ENCODE measurements around the gene ELMO1. TPM values are rescaled to one million over a fixed set of nuclear protein-coding genes. Genes with fewer than 3 reads are reported as not detected.

ELMO1 gene
- total RNA-seq, 2 experiments from 2014 or later, result 72.8 to 75.3 TPM

DNA sequence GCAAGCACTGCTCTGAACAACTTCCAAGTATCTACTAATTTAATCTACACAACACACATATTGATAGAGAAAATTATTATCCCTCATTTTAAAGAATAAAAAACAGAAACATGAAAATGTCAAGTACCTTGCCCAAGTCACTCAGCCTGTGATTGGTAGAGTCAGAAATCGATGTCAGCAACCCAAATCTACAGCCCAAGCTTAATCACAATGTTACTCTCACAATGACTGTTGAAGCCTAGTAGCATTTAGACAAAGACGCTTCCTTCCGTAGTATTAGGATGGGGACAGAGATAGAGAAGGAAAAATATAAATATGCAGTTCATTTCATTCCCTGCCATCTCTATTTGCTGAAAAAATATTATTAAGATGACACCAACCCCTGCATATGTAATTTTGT lies 242.5 kb downstream of the ELMO1 start:
- CTCF ChIA-PET, result no interaction called here
- H3K9me3 Mint-ChIP-seq, result no peaks in the 10 kb centered on the region
- peaks cover 44% of the 10 kb centered on the region for H3K36me3 Mint-ChIP-seq (ENCODE audit: low read depth)

DNA sequence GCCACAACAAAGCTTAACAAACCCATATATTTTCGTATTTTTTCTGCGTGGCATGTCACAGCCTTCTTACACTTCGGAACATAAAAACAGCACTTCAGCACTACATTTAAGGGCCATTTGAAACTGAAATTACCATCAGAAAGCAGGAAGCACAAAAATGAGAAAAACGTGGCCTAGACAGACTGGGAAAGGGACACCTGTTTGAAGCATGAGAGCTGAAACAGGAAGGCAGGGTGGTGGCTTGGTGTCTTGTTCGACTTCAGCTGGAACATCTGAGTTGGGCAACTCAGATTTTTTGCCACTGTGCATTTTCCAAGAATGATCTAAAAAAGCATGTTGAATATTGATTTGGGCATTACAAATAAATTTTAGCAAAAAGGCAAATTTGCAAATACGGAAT lies 243.2 kb downstream of the ELMO1 start:
- POLR2A ChIA-PET, result interaction anchor here (0.6 kb wide), 1 partner anchor 185 kb away, joined by 3 read pairs; no protein-coding TSS in a partner anchor

More for the DNA sequence above, 242.5 kb downstream of the ELMO1 start:
- DNase-seq, result no peak
- POLR2A ChIA-PET, result no interaction called here
- no peaks in the 10 kb centered on the region for H3K27me3 Mint-ChIP-seq
- H3K4me3 Mint-ChIP-seq, result no peak overlapping the region
- peak overlapping the region; percentile 75 for H3K27ac Mint-ChIP-seq
- no peak for ATAC-seq
- intact Hi-C loops (cut with micrococcal nuclease), result no loop called here
- peaks cover 13% of the 10 kb centered on the region for H3K4me1 Mint-ChIP-seq (ENCODE audit: low read depth)
- no peak for TF ChIP-seq CTCF (IDR thresholded peaks at IDR 0.05)

DNA sequence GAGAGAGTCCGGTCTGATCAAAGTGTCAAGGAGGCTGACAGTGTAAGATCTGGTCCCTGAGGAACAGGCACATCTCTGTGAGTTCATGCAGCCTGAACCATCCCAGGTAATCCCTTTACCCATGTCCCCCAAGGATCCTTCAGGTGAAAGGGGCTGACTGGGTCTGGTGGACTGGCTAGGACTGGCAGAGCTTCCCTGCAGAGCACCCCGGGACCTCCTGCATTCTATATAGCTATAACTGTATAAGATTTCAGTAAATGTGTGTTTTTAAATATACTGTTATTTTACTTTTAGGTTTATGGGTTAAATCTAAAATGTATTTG lies 246.8 kb downstream of the ELMO1 start:
- Mint-ChIP-seq H3K9me3 (no peaks in the 10 kb centered on the region), H3K4me3 (no peak overlapping the region), H3K27ac (no peak overlapping the region), H3K27me3 (no peaks in the 10 kb centered on the region), H3K36me3 (ENCODE audit: low read depth) (peaks cover 36% of the 10 kb centered on the region), H3K4me1 (ENCODE audit: low read depth) (peaks cover 13% of the 10 kb centered on the region)
- intact Hi-C loops (cut with micrococcal nuclease), result loop anchor here (5.0 kb wide), 1 partner anchor 715 kb away; no protein-coding TSS in a partner anchor
- CTCF ChIA-PET, result interaction anchor here (0.7 to 5.1 kb wide), 8 partner anchors 14 to 883 kb away, joined by 3 to 64 read pairs (median 6); no protein-coding TSS in a partner anchor
- DNase-seq, result no peak
- no peak for TF ChIP-seq CTCF (IDR thresholded peaks at IDR 0.05)
- POLR2A ChIA-PET, result no interaction called here
- no peak for ATAC-seq

More for the DNA sequence above, 243.2 kb downstream of the ELMO1 start:
- intact Hi-C loops (cut with micrococcal nuclease), result no loop called here
- CTCF ChIA-PET, result interaction anchor here (1.2 to 1.5 kb wide), 3 partner anchors 20 to 718 kb away, joined by 3 to 8 read pairs (median 5); no protein-coding TSS in a partner anchor
- peaks cover 13% of the 10 kb centered on the region for H3K4me1 Mint-ChIP-seq (ENCODE audit: low read depth)
- TF ChIP-seq CTCF (IDR thresholded peaks at IDR 0.05), result no peak
- H3K27ac Mint-ChIP-seq, result peak overlapping the region; percentile 75
- H3K4me3 Mint-ChIP-seq, result no peak overlapping the region
- peaks cover 40% of the 10 kb centered on the region for H3K36me3 Mint-ChIP-seq (ENCODE audit: low read depth)
- no peak for ATAC-seq
- H3K9me3 Mint-ChIP-seq, result no peaks in the 10 kb centered on the region
- no peak for DNase-seq
- H3K27me3 Mint-ChIP-seq, result no peaks in the 10 kb centered on the region

- H3K36me3 Mint-ChIP-seq (ENCODE audit: low read depth), result peaks cover 34% of the 10 kb centered on the region
- peak; percentile 63 for TF ChIP-seq CTCF (IDR thresholded peaks at IDR 0.05)
- DNase-seq (peak; percentile 67), ATAC-seq (peak; percentile 62)
- ChIA-PET CTCF (interaction anchor here (0.8 to 5.1 kb wide), 13 partner anchors 15 to 882 kb away, joined by 3 to 64 read pairs (median 5); no protein-coding TSS in a partner anchor), POLR2A (no interaction called here)
- intact Hi-C loops (cut with micrococcal nuclease), result loop anchor here (5.0 kb wide), 1 partner anchor 714 kb away; no protein-coding TSS in a partner anchor
- no peaks in the 10 kb centered on the region for H3K9me3 Mint-ChIP-seq
- no peak overlapping the region for H3K4me3 Mint-ChIP-seq
- no peaks in the 10 kb centered on the region for H3K27me3 Mint-ChIP-seq
- peak overlapping the region; percentile 8 for H3K27ac Mint-ChIP-seq
- H3K4me1 Mint-ChIP-seq (ENCODE audit: low read depth), result peaks cover 10% of the 10 kb centered on the region
These were observed 247.4 kb downstream of the ELMO1 start for GRCh38 chr7:37201003-37201875.
